H1 (cell line): Measurements from ENCODE around the gene OR14I1. TPM values are rescaled to one million over a fixed set of nuclear protein-coding genes. Genes with fewer than 3 reads are reported as not detected.

Source experiments
- polyA plus RNA-seq, 7 experiments: library from polyadenylated mRNA; depleted of rRNA in 3 of 7; stranded (reverse) in 5 of 7; unstranded in 2 of 7; fragments of >200 nt in 5 of 7; fragments of 200-250 nt in 2 of 7; gene quantifications; 1 replicate in 5 of 7; 2 replicates in 1 of 7; 4 replicates in 1 of 7; pipeline versions ENCODE4 v1.2.1 to v1.2.3, GENCODE V29; 2011 to 2013; ENCODE audit warnings: missing spikeins in 2 of 7, mixed read lengths in 2 of 7
- small RNA-seq: library from polyadenylated mRNA; stranded (forward); fragments of <200 nt; extraction: miRNeasy Mini kit (QIAGEN cat#:217004); gene quantifications from one replicate; pipeline ENCODE3, GENCODE V24; 2013; ENCODE audit not compliant: insufficient read depth
- total RNA-seq: library from RNA; stranded (reverse); fragmentation: NEBNext Ultra II Directional; extraction: Animal tissue kit (Norgen Biotek cat#: 25700); gene quantifications from 2 replicates; pipeline ENCODE4 v1.2.1, GENCODE V29; 2021

The OR14I1 gene
- total and polyA plus RNA-seq, 2 of the 8 experiments (the other 6 are each of a cell fraction or from before 2014, with no cell fraction given), result not detected

Small RNA genes lying within 50 kb of the gene (small RNA-seq; reads per million reads assigned to genes)
- gene AHCYP8, result not detected

Other genes starting within 250 kb of the OR14I1 start
- gene OR2T3, start 229.4 kb downstream of the OR14I1 start, total RNA-seq, result not detected in 2 replicates
- not detected in 2 replicates for gene OR2T3, start 229.4 kb downstream of the OR14I1 start, polyA plus RNA-seq (2011; rRNA removed)
- gene OR2T5, start 214.2 kb downstream of the OR14I1 start, total RNA-seq, result not detected in 2 replicates
- not detected in 2 replicates for gene OR2T5, start 214.2 kb downstream of the OR14I1 start, polyA plus RNA-seq (2011; rRNA removed)
- gene OR2G6, start 194.7 kb downstream of the OR14I1 start, total RNA-seq, result not detected in 2 replicates
- gene OR2G6, start 194.7 kb downstream of the OR14I1 start, polyA plus RNA-seq (2011; rRNA removed), result not detected in 2 replicates
- not detected in 2 replicates for gene OR2T29, start 140.0 kb downstream of the OR14I1 start, total RNA-seq
- gene OR2T29, start 140.0 kb downstream of the OR14I1 start, polyA plus RNA-seq (2011; rRNA removed), result not detected in 2 replicates
- gene OR2T34, start 128.0 kb downstream of the OR14I1 start, total RNA-seq, result not detected in 2 replicates
- not detected in 2 replicates for gene OR2T34, start 128.0 kb downstream of the OR14I1 start, polyA plus RNA-seq (2011; rRNA removed)
- gene OR2T10, start 105.1 kb downstream of the OR14I1 start, total RNA-seq, result not detected in 2 replicates
- not detected in 2 replicates for gene OR2T10, start 105.1 kb downstream of the OR14I1 start, polyA plus RNA-seq (2011; rRNA removed)
- not detected in 2 replicates for gene OR2T11, start 67.7 kb downstream of the OR14I1 start, total RNA-seq
- gene OR2T11, start 67.7 kb downstream of the OR14I1 start, polyA plus RNA-seq (2011; rRNA removed), result not detected in 2 replicates
- not detected in 2 replicates for gene OR2T35, start 57.5 kb downstream of the OR14I1 start, total RNA-seq
- gene OR2T35, start 57.5 kb downstream of the OR14I1 start, polyA plus RNA-seq (2011; rRNA removed), result not detected in 2 replicates
- not detected in 2 replicates for gene OR2T27, start 47.2 kb downstream of the OR14I1 start, total RNA-seq
- gene OR2T27, start 47.2 kb downstream of the OR14I1 start, polyA plus RNA-seq (2011; rRNA removed), result not detected in 2 replicates
- not detected in 2 replicates for gene LYPD8, start 53.0 kb upstream of the OR14I1 start, total RNA-seq
- gene LYPD8, start 53.0 kb upstream of the OR14I1 start, polyA plus RNA-seq (2011; rRNA removed), result not detected in 2 replicates
- gene SH3BP5L, start 123.1 kb upstream of the OR14I1 start, total RNA-seq, result 27.9 and 28.4 TPM in 2 replicates
- 20.2 and 29.7 TPM in 2 replicates for gene SH3BP5L, start 123.1 kb upstream of the OR14I1 start, polyA plus RNA-seq (2011; rRNA removed)
- gene ZNF672, start 135.5 kb upstream of the OR14I1 start, total RNA-seq, result 28.4 and 30.7 TPM in 2 replicates
- gene ZNF672, start 135.5 kb upstream of the OR14I1 start, polyA plus RNA-seq (2011; rRNA removed), result 40.4 and 40.7 TPM in 2 replicates
- 38.4 and 39.7 TPM in 2 replicates for gene ZNF692, start 156.3 kb upstream of the OR14I1 start, total RNA-seq
- gene ZNF692, start 156.3 kb upstream of the OR14I1 start, polyA plus RNA-seq (2011; rRNA removed), result 52.3 and 55.8 TPM in 2 replicates
- 7.7 and 7.8 TPM in 2 replicates for gene PGBD2, start 203.5 kb upstream of the OR14I1 start, total RNA-seq
- 3.2 and 4.5 TPM in 2 replicates for gene PGBD2, start 203.5 kb upstream of the OR14I1 start, polyA plus RNA-seq (2011; rRNA removed)